Caco-2 (cell line): ENCODE measurements around the gene NEK10. TPM values are rescaled to one million over a fixed set of nuclear protein-coding genes. Genes with fewer than 3 reads are reported as not detected.
"Not testable (repeated sequence)": the region's sequence is repeated elsewhere in the genome, so short reads cannot be mapped to it uniquely, and the experiment has no call there.

Source experiments
- BruUV-seq: library from RNA; stranded (reverse); fragments of 400-500 nt; replicated peaks from 2 replicates; lab custom pipeline; 2021; lab: Mats Ljungman, UMichigan
- CTCF ChIA-PET: fragments of 300-600 bp; sonication (Branson Sonifier 250); formaldehyde crosslinking; loops from one replicate; lab custom pipeline; 2022; ENCODE audit warnings: antibody characterized with exemption; lab: Charles Lee
- POLR2A ChIA-PET: fragments of 300-600 bp; sonication (Branson Sonifier 250); formaldehyde crosslinking; loops from one replicate; lab custom pipeline; 2022; ENCODE audit warnings: antibody characterized with exemption; lab: Charles Lee
- DNase-seq, 2 experiments: peaks; one replicate each; pipeline versions ENCODE4 v3.0.0 to v3.0.0-alpha.2; 2020 to 2022
- H3K27me3 ChIP-seq: replicated peaks from 2 replicates; pipeline ENCODE4 v1.6.0; 2011; ENCODE audit warnings: low read length; ENCODE audit not compliant: control insufficient read depth, insufficient read depth
- H3K36me3 ChIP-seq: 2 replicates; pipeline ENCODE4 v1.5.1; 2011; ENCODE audit warnings: low read length; ENCODE audit not compliant: control insufficient read depth, insufficient read depth
- H3K4me1 ChIP-seq: fragments of 250-450 bp; sonication (Bioruptor Pico); 2 replicates; pipeline ENCODE4 v1.5.1; 2020; ENCODE audit warnings: mild to moderate bottlenecking
- H3K4me3 ChIP-seq: 2 replicates; pipeline ENCODE4 v1.5.1; 2011; ENCODE audit warnings: low read depth, mild to moderate bottlenecking, control low read depth, low read length
- H3K9me3 ChIP-seq: fragments of 250-450 bp; sonication (Bioruptor Pico); 2 replicates; pipeline ENCODE4 v1.5.1; 2020; ENCODE audit warnings: mild to moderate bottlenecking, moderate library complexity
- H3K27ac Mint-ChIP-seq: one replicate; pipeline ENCODE4 v1.8.0; 2022; ENCODE audit warnings: mixed read lengths; ENCODE audit not compliant: unreplicated experiment
- H3K27me3 Mint-ChIP-seq: one replicate; pipeline ENCODE4 v1.8.0; 2022; ENCODE audit warnings: mixed read lengths; ENCODE audit not compliant: insufficient read depth, unreplicated experiment
- H3K36me3 Mint-ChIP-seq: one replicate; pipeline ENCODE4 v1.8.0; 2022; ENCODE audit warnings: mild to moderate bottlenecking, mixed read lengths; ENCODE audit not compliant: insufficient read depth, unreplicated experiment
- H3K4me1 Mint-ChIP-seq: one replicate; pipeline ENCODE4 v1.8.0; 2022; ENCODE audit warnings: low read depth, mixed read lengths; ENCODE audit not compliant: unreplicated experiment
- H3K4me3 Mint-ChIP-seq: one replicate; pipeline ENCODE4 v1.8.0; 2022; ENCODE audit warnings: mild to moderate bottlenecking, moderate library complexity, mixed read lengths; ENCODE audit not compliant: unreplicated experiment
- H3K9me3 Mint-ChIP-seq: one replicate; pipeline ENCODE4 v1.8.0; 2022; ENCODE audit warnings: mixed read lengths; ENCODE audit not compliant: unreplicated experiment
- CTCF ChIP-seq, 2 experiments: fragments of 200-600 bp in 1 of 2; IDR thresholded peaks; 1 replicate in 1 of 2; 2 replicates in 1 of 2; pipeline versions ENCODE4 v1.5.1 to v1.8.0; 2011 to 2022; ENCODE audit warnings: antibody characterized with exemption in 1 of 2, control low read depth in 1 of 2, inconsistent platforms in 1 of 2, low read depth in 1 of 2, low read length in 1 of 2, mild to moderate bottlenecking in 1 of 2, moderate library complexity in 1 of 2; ENCODE audit not compliant: insufficient read depth in 1 of 2, severe bottlenecking in 1 of 2, unreplicated experiment in 1 of 2
- intact Hi-C: fragments of 100-400 bp; cut with micrococcal nuclease; formaldehyde crosslinking; loops from one replicate; pipeline ENCODE4 v1.10.0; 2022; ENCODE audit not compliant: unreplicated experiment
- total RNA-seq: library from RNA; stranded (reverse); gene quantifications from 2 replicates; pipeline ENCODE4 v1.2.3, GENCODE V29; 2022

NEK10 gene
- total RNA-seq, 1 experiment from 2014 or later: 0.39 TPM

- no peak for DNase-seq
- no peak overlapping the region for H3K27ac Mint-ChIP-seq
- CTCF ChIA-PET: interaction anchor here (0.6 kb wide), 1 partner anchor 340 kb away, joined by 6 read pairs; no protein-coding TSS in a partner anchor
- intact Hi-C loops: no loop called here
- no peaks in the 10 kb centered on the region for H3K9me3 Mint-ChIP-seq
- no peaks in the 10 kb centered on the region for H3K36me3 ChIP-seq
- POLR2A ChIA-PET: no interaction called here
- H3K4me3 Mint-ChIP-seq: no peak overlapping the region
- no peaks in the 10 kb centered on the region for H3K27me3 ChIP-seq
- H3K27me3 Mint-ChIP-seq: no peaks in the 10 kb centered on the region
- H3K9me3 ChIP-seq: no peaks in the 10 kb centered on the region
- no TSS peak for BruUV-seq
- no peak for TF ChIP-seq CTCF (IDR thresholded peaks at IDR 0.05; ENCODE audit: insufficient read depth in 1 of 2, low read depth in 1 of 2, low read length in 1 of 2, severe bottlenecking in 1 of 2, unreplicated experiment in 1 of 2)
- H3K36me3 Mint-ChIP-seq: no peaks in the 10 kb centered on the region
- H3K4me1 ChIP-seq: no peaks in the 10 kb centered on the region
- H3K4me3 ChIP-seq: no peak overlapping the region
- H3K4me1 Mint-ChIP-seq: no peaks in the 10 kb centered on the region
Observed at GRCh38 chr3:27340534-27340933, 28.6 kb downstream of the NEK10 start.

DNA sequence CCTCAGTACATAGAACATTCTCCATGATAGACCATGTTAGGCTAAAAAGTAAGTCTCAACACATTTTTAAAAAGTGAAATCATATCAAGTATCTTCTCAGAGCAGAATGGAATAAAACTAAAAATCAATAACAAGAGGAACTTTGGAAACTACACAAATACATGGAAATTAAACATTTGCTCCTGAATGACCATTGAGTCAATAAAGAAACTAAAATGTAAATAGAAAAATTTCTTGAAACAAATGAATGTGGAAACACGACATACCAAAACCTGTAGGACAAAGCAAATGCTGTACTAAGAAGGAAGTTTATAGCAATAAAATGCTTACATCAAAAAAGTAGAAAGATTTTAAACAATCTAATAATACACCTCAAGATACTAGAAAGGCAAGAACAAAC, 33.6 kb downstream of the NEK10 start:
- Mint-ChIP-seq H3K27ac (no peak overlapping the region), H3K4me3 (no peak overlapping the region), H3K36me3 (no peaks in the 10 kb centered on the region), H3K27me3 (no peaks in the 10 kb centered on the region), H3K9me3 (no peaks in the 10 kb centered on the region), H3K4me1 (no peaks in the 10 kb centered on the region)
- intact Hi-C loops: no loop called here
- H3K4me3 ChIP-seq: no peak overlapping the region
- no peak for DNase-seq
- H3K36me3 ChIP-seq: no peaks in the 10 kb centered on the region
- H3K4me1 ChIP-seq: no peaks in the 10 kb centered on the region
- ChIA-PET CTCF (no interaction called here), POLR2A (no interaction called here)
- no peaks in the 10 kb centered on the region for H3K27me3 ChIP-seq
- no peaks in the 10 kb centered on the region for H3K9me3 ChIP-seq
- no TSS peak for BruUV-seq
- no peak for TF ChIP-seq CTCF (IDR thresholded peaks at IDR 0.05; ENCODE audit: insufficient read depth in 1 of 2, low read depth in 1 of 2, low read length in 1 of 2, severe bottlenecking in 1 of 2, unreplicated experiment in 1 of 2)

- no peak for TF ChIP-seq CTCF (IDR thresholded peaks at IDR 0.05; ENCODE audit: insufficient read depth in 1 of 2, low read depth in 1 of 2, low read length in 1 of 2, severe bottlenecking in 1 of 2, unreplicated experiment in 1 of 2)
- Mint-ChIP-seq H3K4me1 (no peaks in the 10 kb centered on the region), H3K9me3 (peaks cover 3% of the 10 kb centered on the region), H3K36me3 (no peaks in the 10 kb centered on the region), H3K27me3 (no peaks in the 10 kb centered on the region), H3K27ac (no peak overlapping the region), H3K4me3 (no peak overlapping the region)
- Histone ChIP-seq H3K27me3 (no peaks in the 10 kb centered on the region), H3K4me3 (no peak overlapping the region), H3K36me3 (no peaks in the 10 kb centered on the region), H3K4me1 (no peaks in the 10 kb centered on the region), H3K9me3 (no peaks in the 10 kb centered on the region)
- intact Hi-C loops: no loop called here
- POLR2A ChIA-PET: no interaction called here
- CTCF ChIA-PET: no interaction called here
- BruUV-seq: no TSS peak
- DNase-seq: no peak
Observed at GRCh38 chr3:27333843-27334242, 35.3 kb downstream of the NEK10 start.

GRCh38 chr3:27328982-27329762, 40.0 kb downstream of the NEK10 start:
- H3K4me3 ChIP-seq, H3K36me3 ChIP-seq, H3K27me3 ChIP-seq, H3K4me1 Mint-ChIP-seq, H3K4me3 Mint-ChIP-seq, H3K27ac Mint-ChIP-seq, DNase-seq, POLR2A ChIA-PET, H3K36me3 Mint-ChIP-seq, H3K27me3 Mint-ChIP-seq, CTCF ChIA-PET, BruUV-seq, H3K4me1 ChIP-seq, H3K9me3 ChIP-seq, intact Hi-C loops: not testable (repeated sequence)
- peaks cover 13% of the 10 kb centered on the region for H3K9me3 Mint-ChIP-seq
